Adipocyte (in vitro differentiated cells): ENCODE measurements around the gene GCK.
"Not testable (repeated sequence)": the region's sequence is repeated elsewhere in the genome, so short reads cannot be mapped to it uniquely, and the experiment has no call there.

Source experiments
- DNase-seq: peaks from one replicate; pipeline ENCODE4 v3.0.0-alpha.2; 2015; ENCODE audit warnings: low read depth
- H3K27me3 ChIP-seq: replicated peaks from 2 replicates; pipeline ENCODE4 v1.7.0; 2013; ENCODE audit warnings: mild to moderate bottlenecking, low read length, moderate library complexity; ENCODE audit not compliant: control insufficient read depth, insufficient read depth
- H3K36me3 ChIP-seq: 2 replicates; pipeline ENCODE4 v1.7.0; 2013; ENCODE audit warnings: low read length, mild to moderate bottlenecking, moderate library complexity; ENCODE audit not compliant: control insufficient read depth, insufficient read depth, severe bottlenecking
- H3K4me1 ChIP-seq: 2 replicates; pipeline ENCODE4 v1.7.0; 2013; ENCODE audit warnings: mild to moderate bottlenecking, low read length, moderate library complexity; ENCODE audit not compliant: control insufficient read depth, insufficient read depth
- H3K4me3 ChIP-seq: 2 replicates; pipeline ENCODE4 v1.7.0; 2013; ENCODE audit warnings: mild to moderate bottlenecking, low read length, moderate library complexity
- H3K9ac ChIP-seq: 2 replicates; pipeline ENCODE4 v1.7.0; 2013; ENCODE audit warnings: mild to moderate bottlenecking, low read length, moderate library complexity
- H3K9me3 ChIP-seq: 2 replicates; pipeline ENCODE4 v1.7.0; 2013; ENCODE audit warnings: mild to moderate bottlenecking, low read length, moderate library complexity; ENCODE audit not compliant: control insufficient read depth

GCK gene

DNA sequence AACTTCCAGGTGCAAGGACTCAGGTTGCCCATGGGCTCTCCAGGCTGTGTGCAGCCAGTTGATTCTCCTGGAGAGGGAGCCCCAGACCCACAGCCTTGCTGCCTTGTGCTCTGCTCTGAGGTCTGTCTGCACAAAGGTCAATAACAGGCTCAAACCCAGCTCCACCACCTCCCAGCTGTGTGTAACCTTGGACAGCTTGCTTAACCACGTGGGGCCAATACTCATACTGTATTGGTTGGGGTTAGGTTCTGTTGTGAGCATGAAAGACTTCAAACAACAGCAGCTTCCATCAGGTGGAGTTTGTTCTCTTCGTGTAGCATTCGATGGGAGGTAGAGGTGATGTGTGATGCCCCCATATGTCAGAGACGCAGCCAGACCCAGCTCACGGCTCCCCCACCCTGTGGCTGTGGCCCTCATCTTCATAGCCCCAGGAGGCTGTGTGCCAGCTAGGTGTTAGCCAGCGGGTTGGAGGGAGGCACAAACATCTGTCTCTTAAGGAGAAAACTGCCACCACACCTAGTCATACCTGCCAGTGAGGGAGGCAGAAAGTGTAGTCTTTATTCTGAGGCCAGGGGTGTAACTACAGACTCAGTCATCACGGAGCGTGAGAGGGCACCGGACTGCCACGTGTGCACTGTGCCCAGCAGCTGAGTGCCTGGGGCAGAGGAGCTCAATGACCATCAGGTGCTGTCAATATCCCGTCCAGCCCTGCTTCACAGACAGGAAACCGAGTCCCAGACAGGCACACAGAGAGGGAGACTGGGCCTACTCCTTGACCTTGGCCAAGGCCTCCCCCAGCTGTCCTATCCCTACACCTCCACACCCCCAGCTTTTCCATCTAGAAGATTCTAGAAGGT is 57.8 kb downstream of the GCK start:
- Histone ChIP-seq H3K4me3 (no peak overlapping the region), H3K27me3 (peaks cover 3% of the 10 kb centered on the region), H3K9ac (no peak overlapping the region), H3K4me1 (peaks cover 14% of the 10 kb centered on the region), H3K36me3 (no peaks in the 10 kb centered on the region), H3K9me3 (peaks cover 3% of the 10 kb centered on the region)
- DNase-seq = no peak

DNA sequence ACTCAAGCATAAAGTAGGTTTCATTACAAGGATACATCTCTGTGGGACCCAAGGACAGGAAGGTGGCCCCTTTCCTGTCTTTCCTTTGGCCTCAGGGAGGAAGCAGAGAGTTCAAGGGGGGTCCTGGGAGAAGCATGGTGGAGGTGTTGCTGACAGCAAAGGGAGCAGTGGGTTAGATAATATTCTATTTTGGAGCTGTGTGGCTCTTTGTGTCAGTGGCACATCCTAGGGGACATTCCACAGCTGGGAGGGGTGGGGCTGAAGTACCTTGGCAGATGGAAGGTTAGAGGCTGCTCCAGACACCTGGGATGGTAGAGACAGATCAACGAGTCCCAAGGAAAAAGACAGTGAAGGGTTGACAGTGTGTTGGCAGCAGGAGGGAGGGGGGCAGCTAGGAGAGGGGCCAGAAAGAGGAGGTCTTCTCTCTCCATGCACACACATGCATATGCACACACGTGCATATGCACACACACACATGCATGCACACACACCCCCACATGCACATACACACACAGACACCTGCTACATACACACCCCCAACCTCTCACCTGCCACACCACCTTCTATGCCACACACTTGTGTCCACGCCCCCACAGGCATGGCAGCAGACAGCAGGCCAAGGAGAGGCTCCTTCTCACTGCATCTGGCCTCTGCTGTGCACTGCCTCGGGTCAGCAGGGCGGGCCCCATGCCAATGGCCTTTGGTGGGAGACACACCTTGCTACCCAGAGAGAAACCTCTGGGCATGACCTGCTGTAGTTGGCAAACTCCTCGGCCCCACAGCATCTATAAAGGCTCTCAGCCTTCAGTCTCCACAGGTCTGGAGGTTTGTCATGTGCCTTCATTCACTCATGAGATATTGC is 60.3 kb downstream of the GCK start:
- no peak overlapping the region for H3K4me3 ChIP-seq
- peaks cover 3% of the 10 kb centered on the region for H3K9me3 ChIP-seq
- no peaks in the 10 kb centered on the region for H3K27me3 ChIP-seq
- no peaks in the 10 kb centered on the region for H3K36me3 ChIP-seq
- no peak overlapping the region for H3K9ac ChIP-seq
- H3K4me1 ChIP-seq = peaks cover 16% of the 10 kb centered on the region
- no peak for DNase-seq

DNA sequence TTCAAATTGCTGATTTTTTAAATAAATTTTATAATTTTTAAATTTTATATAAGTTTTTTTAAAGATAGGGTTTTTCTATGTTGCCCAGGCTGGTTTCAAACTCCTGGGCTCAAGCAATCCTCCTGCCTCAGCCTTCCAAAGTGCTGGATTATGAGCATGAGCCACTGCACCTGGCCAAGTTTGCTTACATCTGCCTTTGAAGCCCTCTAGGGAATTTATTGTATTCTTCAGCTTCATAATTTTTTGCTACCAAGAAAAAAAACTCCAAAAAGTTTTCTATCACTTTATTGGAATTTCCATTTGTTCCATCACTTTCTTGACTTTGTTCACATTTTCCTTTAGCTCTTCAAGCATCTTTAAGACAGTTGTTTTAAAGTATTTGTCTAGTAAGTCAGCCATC is 62.1 kb downstream of the GCK start:
- Histone ChIP-seq H3K9ac (no peak overlapping the region), H3K4me3 (no peak overlapping the region), H3K36me3 (no peaks in the 10 kb centered on the region), H3K4me1 (peaks cover 20% of the 10 kb centered on the region), H3K9me3 (peaks cover 3% of the 10 kb centered on the region), H3K27me3 (no peaks in the 10 kb centered on the region)
- DNase-seq = no peak

DNA sequence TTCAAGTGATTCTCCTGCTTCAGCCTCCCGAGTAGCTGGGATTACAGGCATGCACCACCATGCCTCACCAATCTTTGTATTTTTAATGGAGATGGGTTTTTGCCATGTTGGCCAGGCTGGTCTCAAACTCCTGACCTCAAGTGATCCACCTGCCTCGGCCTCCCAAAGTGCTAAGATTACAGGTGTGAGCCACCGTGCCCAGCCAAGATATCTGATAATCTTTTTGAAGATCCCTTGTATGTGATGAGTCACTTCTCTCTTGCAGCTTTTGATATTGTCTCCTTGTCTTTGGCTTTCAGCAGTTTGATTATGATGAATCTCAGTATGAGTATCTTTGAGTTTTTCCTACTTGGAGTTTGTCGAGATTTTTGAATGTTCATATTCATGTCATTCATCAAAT is 62.7 kb downstream of the GCK start:
- H3K9ac ChIP-seq, H3K27me3 ChIP-seq, DNase-seq, H3K9me3 ChIP-seq, H3K4me3 ChIP-seq, H3K36me3 ChIP-seq: not testable (repeated sequence)
- peaks cover 19% of the 10 kb centered on the region for H3K4me1 ChIP-seq

DNA sequence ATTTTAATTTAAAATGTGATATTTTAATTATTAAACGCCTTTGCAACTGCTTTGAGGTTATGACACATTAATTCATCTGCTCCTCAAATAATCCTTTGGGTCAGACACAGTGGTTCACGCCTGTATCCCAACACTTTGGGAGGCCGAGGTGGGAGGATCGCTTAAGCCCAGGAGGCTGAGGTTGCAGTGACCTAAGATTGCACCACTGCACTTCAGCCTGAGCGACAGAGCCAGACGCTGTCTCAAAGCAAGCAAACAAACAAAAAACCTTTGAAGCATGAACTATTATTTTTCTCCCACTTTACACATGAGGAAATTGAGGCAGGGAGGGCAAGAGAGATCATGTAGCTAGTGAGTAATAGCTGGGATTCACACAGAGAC is 64.4 kb downstream of the GCK start:
- DNase-seq = no peak
- Histone ChIP-seq H3K36me3 (peaks cover 20% of the 10 kb centered on the region), H3K4me3 (no peak overlapping the region), H3K9ac (no peak overlapping the region), H3K9me3 (peaks cover 3% of the 10 kb centered on the region), H3K27me3 (no peaks in the 10 kb centered on the region), H3K4me1 (peaks cover 22% of the 10 kb centered on the region)

DNA sequence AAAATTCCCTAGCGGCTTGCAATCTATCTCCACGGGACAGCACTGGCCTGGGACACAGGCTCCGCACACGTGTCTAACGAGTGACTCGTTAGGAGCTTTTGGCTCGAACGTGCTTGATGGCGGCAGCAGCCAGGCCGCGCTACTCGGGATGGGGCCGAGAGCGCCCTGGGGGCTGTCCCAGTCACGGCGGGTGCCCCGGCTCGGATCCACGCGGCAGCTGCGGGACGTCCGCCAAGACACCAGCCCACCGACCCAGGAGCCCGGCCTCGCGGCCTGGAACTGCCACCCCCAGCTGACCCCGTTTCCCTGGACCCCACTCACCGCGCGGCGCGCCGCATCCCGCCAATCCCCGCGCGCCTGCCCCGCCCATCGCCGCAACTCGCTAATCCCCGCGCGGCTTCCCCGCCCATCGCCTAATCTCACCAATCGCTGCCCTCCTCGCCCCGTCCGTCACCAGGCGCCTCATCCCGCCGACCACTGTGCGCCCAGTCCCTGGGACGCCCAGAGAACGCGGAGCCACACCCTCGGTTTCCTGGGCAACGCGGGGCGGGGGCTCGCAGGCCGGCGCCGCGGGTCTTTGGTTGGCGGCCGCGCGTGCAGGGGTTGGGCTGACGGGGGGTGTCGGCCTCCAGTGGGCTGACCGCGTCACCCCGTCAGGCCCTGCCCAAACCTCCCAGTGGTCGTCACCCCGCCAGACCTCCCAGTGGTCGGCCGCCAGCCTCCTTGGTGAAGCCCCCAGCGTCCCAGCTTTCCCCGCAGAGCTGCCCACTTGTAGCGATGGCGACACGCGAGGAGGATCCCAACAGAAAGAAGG is 65.8 kb downstream of the GCK start, which contains the start of gene POLD2:
Gene POLD2 (minus strand): TSS at position 359 of the 814 bp plus-strand sequence. CDS start 1,495 bp downstream, outside the sequence.
- Histone ChIP-seq H3K36me3 (peaks cover 25% of the 10 kb centered on the region), H3K9me3 (peaks cover 3% of the 10 kb centered on the region)
- peak; percentile 99 for DNase-seq

DNA sequence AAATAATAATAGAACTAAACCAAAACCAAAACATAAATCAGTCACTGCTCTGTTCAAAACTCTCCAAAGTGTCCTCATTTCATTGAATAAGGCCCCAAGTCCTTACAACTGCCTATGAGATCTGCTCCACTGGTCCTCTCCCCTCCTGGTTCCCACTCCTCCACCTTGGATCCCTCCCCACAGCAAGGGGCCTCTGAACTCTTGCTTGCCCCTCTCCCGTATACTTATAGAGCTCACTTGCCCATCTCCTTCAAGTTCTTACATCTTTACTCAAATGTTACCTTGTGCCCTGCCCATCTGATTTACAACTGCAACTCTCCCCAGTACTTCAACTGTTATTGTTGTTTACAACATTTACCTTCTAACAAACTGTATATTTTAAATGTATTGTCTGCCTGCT is 66.7 kb downstream of the GCK start:
- Histone ChIP-seq H3K4me1 (peaks cover 26% of the 10 kb centered on the region), H3K36me3 (peaks cover 34% of the 10 kb centered on the region), H3K27me3 (no peaks in the 10 kb centered on the region), H3K4me3 (peak overlapping the region; percentile 85), H3K9me3 (peaks cover 3% of the 10 kb centered on the region), H3K9ac (peak overlapping the region; percentile 84)
- DNase-seq = no peak

More for the DNA sequence above, 65.8 kb downstream of the GCK start, which contains the start of gene POLD2:
- H3K27me3 ChIP-seq = no peaks in the 10 kb centered on the region
- H3K4me3 ChIP-seq = peak within 1 kb of the TSS; percentile 85
- peaks cover 22% of the 10 kb centered on the region for H3K4me1 ChIP-seq
- H3K9ac ChIP-seq = peak within 1 kb of the TSS; percentile 90

DNA sequence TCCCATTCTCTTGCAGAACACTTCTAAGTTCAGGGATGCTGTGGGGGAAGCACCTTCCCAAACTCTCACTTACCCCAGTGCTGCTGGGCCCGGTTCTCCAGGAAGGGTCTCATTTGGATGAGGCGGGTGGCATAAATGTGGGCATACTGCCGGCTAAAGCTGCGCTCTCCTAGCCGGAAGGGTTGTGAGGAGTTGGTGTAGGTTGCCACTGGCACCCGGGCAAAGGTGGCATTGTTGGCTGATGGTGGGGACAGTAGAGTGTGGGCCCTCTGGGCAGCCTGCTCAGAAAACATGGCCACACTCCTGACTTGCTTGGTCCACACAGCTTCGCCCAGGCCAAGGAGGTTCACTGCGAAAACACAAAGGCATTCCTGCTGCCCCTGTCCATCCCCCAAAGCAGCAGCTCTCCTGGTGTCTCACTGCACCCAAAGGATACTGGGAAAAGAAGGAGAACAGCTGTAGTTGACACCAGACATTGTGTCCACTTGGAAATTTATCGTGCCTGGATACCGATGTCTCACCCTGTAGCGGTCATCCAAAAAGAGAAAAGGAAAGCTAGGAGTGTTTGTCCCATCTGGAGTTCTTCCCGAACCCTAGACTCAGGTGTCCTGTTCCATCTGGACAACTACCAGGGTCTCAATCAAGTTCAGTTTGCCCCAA is 67.3 kb downstream of the GCK start:
- peaks cover 26% of the 10 kb centered on the region for H3K4me1 ChIP-seq
- peak overlapping the region; percentile 85 for H3K4me3 ChIP-seq
- no peaks in the 10 kb centered on the region for H3K9me3 ChIP-seq
- peaks cover 38% of the 10 kb centered on the region for H3K36me3 ChIP-seq
- no peak overlapping the region for H3K9ac ChIP-seq
- DNase-seq = no peak
- H3K27me3 ChIP-seq = no peaks in the 10 kb centered on the region

DNA sequence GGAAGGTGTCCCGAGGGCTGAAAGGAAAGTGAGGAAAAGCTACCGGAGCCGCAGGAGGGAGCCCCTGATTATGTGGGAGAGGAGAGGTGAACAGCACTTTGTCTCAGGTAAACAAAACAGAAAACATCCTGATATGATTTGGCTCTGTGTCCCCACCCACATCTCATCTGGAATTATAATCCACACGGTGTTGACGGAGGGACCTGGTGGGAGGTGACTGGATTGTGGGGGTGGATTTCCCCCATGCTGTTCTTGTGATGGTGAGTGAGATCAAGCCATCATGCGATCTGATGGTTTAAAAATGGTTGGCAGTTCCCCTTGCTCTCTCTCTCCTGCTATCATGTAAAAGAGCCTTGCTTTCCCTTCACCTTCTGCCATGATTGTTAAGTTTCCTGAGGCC is 68.8 kb downstream of the GCK start:
- H3K9me3 ChIP-seq = no peaks in the 10 kb centered on the region
- no peaks in the 10 kb centered on the region for H3K27me3 ChIP-seq
- DNase-seq = no peak
- peak overlapping the region; percentile 5 for H3K9ac ChIP-seq
- H3K4me1 ChIP-seq = peaks cover 26% of the 10 kb centered on the region
- H3K36me3 ChIP-seq = peaks cover 50% of the 10 kb centered on the region
- H3K4me3 ChIP-seq = no peak overlapping the region

DNA sequence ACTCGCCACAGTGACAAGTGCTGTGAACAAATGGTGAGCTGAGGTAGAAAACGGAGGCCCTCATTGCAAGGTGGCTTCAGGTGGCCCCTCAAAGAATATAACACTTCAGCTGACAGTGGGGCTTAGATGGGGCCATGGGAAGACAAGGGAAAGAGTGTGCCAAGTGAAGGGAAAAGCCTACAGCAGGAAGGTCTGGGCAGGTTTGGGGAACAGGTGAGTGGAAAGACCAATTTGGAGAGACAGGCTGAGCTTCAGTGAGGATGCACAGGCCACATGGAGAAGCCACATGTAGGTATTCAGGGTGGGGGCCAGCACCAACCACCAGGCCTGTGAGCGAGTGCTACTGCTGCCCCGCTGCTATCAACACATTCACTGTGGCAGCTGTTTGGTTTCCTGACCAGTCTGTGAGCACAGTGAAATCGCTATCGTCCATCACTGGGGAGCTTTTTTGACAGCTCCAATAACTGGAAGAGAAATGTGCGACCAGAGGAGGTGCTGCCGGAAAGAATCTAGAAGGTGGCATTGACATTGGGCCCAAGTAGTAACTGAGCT is 69.3 kb downstream of the GCK start:
- H3K4me1 ChIP-seq = peaks cover 26% of the 10 kb centered on the region
- no peak overlapping the region for H3K4me3 ChIP-seq
- no peak for DNase-seq
- no peaks in the 10 kb centered on the region for H3K27me3 ChIP-seq
- no peaks in the 10 kb centered on the region for H3K9me3 ChIP-seq
- peaks cover 55% of the 10 kb centered on the region for H3K36me3 ChIP-seq
- H3K9ac ChIP-seq = no peak overlapping the region
